Gastroesophageal sphincter (tissue), 3 donors: ENCODE measurements around the gene MMS19.

Experiments used
- CTCF ChIP-seq, 4 experiments: fragments of 200-600 bp in 2 of 4; fragments of 450-650 bp in 2 of 4; sonication (generic) in 1 of 4; IDR thresholded peaks; one replicate each; pipeline ENCODE4 v1.5.1; 2017 to 2019; ENCODE audit warnings: antibody characterized with exemption in 4 of 4, mild to moderate bottlenecking in 2 of 4, moderate library complexity in 2 of 4
- EP300 ChIP-seq: sonication (generic); formaldehyde crosslinking; IDR thresholded peaks from one replicate; pipeline ENCODE4 v1.6.1; 2017; ENCODE audit warnings: antibody characterized with exemption, mild to moderate bottlenecking
- POLR2AphosphoS5 ChIP-seq: sonication (generic); formaldehyde crosslinking; IDR thresholded peaks from one replicate; pipeline ENCODE4 v1.6.1; 2017; ENCODE audit warnings: antibody characterized with exemption

DNA sequence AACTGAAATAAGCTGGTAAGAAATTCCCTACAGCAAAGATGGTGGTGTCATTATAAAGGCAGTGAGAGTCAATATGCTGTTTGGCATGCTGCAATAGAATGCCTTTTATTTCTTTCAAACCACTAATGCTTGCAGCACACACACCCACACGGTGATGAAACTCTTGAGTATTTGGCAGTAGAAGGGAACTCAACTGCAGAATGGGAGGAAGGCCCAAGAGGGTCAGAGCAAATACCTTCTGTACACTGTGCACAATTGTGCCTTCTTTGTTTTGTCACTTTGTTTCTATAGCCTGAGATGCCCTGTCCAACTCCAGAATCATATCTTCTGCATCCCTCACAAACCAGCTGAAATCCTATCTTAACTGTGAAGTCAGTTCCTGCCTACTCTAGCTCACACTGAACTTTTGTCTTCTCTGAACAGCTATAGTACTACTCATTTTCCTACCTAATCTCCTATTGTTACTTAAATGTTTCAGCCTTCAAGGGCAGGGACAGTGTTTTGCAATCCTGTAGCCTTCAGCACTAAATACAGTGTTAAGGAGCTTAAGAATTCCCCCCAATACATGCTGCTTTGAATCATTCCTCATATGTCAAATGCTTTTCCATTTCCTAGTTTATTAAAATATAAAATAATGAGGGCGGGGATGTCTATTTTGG is 22.2 kb downstream of the MMS19 start:
- TF ChIP-seq CTCF (IDR thresholded peaks at IDR 0.05), result no peak
- TF ChIP-seq EP300, result no peak
- TF ChIP-seq POLR2AphosphoS5, result no peak
